Stimulated activated CD8-positive, alpha-beta memory T cell treated with anti-CD3 and anti-CD28 coated beads, Interleukin-2, amount 100 ng/mL, for 48 hours (primary cell): ENCODE measurements around the gene DNPEP.

Experiments
- DNase-seq, 2 donors: peaks; one replicate each; pipeline ENCODE4 v3.0.0-alpha.2; 2020; ENCODE audit warnings: low read depth in 2 of 2

Gene DNPEP

GRCh38 chr2:219362072-219362471 is 25.6 kb downstream of the DNPEP start:
- no peak for DNase-seq

- DNase-seq = peak in 1 of 2 donors; percentile 29
Measured at GRCh38 chr2:219358170-219359075, 29.3 kb downstream of the DNPEP start.

GRCh38 chr2:219356834-219357233 is 30.9 kb downstream of the DNPEP start:
- DNase-seq = no peak

- DNase-seq = no peak
Measured at GRCh38 chr2:219354582-219354981, 33.1 kb downstream of the DNPEP start.

- no peak for DNase-seq
Measured at GRCh38 chr2:219353129-219353528, 34.6 kb downstream of the DNPEP start.

DNA sequence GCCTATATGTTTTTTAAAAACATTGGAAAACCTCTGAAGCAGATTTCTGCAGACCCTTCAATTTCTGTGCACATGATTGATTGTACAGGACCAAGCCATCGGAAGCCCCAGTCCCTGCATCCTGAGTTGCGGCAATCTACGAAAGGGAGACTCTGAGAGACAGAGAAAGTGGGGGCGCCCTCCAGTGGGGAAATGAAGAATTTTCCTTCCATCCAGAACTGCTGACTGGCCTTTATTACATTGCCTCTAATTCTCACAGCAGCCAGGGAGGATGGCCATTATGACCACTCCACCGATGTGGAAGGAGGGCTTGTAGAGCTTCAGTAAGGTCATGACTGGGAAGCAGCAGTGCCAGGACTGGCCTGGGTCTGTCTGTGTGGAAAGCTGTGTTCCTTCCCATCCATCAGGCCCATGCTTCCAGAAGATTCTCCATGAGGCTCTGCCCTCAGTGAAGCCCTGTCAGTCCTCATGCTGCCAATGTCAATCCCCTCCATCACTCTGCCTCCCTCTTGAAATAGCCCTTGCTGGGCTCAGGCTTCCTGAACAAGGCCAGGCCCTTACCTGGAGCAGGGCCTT is 35.2 kb downstream of the DNPEP start:
- peak; percentile 44 to 59 for DNase-seq

DNA sequence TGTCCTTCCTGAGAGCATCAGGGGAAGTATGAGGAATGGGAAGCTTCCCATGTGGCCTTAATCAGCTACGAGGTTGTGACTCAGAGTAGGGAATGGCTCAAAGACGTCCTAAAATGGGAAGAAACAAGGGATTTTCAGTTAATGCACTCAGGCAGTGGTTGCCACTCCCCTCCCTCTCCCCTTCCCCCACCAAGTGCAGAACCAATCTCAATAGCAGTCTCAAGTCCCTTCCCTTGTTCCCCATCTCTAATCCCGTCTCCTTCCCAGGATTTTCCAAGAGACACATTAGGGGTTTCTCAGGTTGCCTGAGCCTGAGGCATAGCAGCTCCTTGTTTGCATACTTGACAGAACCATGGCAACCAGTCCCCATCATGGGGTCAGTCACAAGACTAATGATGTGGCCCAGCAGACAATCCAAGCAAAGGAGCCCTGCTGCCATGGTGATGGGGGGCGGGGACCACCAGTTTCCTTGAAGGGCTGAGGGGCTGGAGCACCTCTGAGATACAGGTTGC is 36.9 kb downstream of the DNPEP start:
- no peak for DNase-seq

DNA sequence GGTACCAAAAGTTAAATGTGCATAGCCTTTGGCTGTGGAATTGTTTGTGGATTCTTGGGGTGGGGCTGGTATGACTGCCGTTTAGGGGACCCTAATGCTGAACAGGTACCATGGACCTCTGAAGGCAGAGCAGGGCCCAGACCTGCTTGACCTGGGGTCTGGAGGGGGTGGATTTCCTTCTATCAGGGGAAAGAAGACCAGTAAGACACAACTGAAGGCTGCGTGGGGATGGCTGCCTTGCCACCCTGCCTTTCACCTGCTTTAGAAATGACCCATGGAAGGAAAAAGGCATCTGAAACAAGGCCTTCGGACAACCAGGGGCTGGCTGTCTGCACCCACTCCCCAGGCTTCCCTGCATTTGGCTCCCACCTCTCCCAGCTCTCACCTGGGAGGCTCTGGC is 37.5 kb downstream of the DNPEP start:
- no peak for DNase-seq

GRCh38 chr2:219344751-219345430 is 42.8 kb downstream of the DNPEP start:
- DNase-seq = no peak

DNA sequence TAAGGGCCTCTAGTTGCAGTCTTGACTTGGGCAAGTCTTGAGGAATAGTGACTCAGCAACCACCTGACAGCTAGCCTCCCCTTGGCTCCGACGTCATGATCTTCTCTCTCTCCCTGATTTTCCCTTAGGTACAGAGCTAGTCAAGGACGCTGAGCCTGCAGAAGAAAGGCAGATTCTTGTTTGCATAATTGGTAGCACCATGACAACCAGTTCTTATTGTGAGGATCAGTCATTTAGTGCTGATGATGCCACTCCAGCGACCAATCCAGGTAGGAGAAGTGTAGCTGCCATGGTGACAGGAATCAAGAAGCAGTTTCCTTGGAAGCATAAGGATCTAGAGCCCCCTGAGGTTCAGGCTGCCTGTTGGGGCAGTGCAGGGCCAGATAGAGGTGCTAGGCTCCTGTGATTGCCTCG is 52.3 kb downstream of the DNPEP start:
- no peak for DNase-seq

DNA sequence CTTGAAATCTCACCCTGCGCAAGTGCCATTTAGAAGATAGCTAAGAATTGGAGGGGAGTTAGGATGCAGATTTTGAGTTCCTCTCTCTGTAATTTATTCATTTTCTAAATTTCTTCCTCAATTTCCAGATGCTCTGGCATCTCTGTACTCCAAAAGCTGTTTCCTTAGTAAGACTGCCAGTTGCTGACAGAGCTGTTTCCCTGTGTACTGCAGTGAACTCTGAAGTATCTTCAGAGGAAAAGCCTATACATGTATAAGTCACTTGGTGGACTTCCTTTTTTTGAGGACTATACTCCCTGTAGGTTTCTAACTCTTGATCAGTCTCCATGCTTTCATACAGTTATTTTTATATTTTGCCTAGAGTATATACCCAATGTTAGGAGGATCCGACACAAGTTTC is 53.6 kb downstream of the DNPEP start:
- DNase-seq = no peak

GRCh38 chr2:219332542-219332941 is 55.2 kb downstream of the DNPEP start, which contains the start of gene RESP18:
TSS of gene RESP18 (minus strand) at chr2:219332744.
- no peak for DNase-seq

DNA sequence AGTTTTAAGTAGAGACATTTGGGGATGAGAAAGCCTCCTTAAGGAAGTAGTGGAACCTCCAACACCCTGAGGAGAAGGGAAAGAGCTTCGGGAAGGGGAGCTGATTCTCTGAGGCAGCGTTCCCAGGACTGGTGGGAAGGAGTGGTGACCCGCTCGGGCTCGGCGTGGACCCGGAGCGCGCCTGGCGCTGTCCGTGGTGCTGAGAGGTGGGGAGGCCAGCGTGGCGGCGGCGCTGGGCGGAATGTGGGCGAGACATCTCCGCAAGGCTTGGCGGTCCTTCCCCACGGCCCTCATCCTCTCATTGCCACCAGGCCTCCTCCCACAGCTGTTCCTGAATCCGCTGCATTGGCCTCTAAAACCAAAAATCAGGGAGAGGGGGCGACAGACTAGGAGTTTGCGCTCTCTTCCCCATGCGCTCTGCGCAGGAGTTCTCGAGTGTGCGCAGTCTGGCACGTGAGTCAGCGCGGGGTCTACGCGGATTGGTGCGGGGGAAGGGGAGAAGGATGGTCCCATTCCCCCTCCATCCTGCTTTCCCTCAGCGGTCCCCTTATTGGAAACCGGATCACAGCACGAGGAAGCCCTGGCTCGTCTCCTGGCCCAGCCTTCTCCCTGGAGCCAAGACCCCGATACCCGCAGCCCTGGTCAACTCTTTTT is 56.0 kb downstream of the DNPEP start:
- no peak for DNase-seq

GRCh38 chr2:219327719-219328118 is 60.0 kb downstream of the DNPEP start:
- DNase-seq = no peak

GRCh38 chr2:219325657-219326315 is 61.9 kb downstream of the DNPEP start:
- no peak for DNase-seq

GRCh38 chr2:219325136-219325535 is 62.6 kb downstream of the DNPEP start:
- DNase-seq = no peak

GRCh38 chr2:219323434-219323833 is 64.3 kb downstream of the DNPEP start:
- no peak for DNase-seq
